GM18907 (cell line): ENCODE measurements around the gene DLG5.
A peak's percentile ranks its signal among the peaks of the same experiment; 100 is the strongest.

Source experiments
- ATAC-seq: cut with Tn5 transposase; IDR thresholded peaks from one replicate; pipeline ENCODE4 v1.9.1; 2021; ENCODE audit warnings: mild to moderate bottlenecking, moderate library complexity; ENCODE audit not compliant: unreplicated experiment

Gene DLG5

GRCh38 chr10:77892021-77892739, 34.4 kb downstream of the DLG5 start:
- no peak for ATAC-seq

- no peak for ATAC-seq
Measured at GRCh38 chr10:77890097-77890496, 36.5 kb downstream of the DLG5 start.

GRCh38 chr10:77889277-77889903, 37.2 kb downstream of the DLG5 start:
- no peak for ATAC-seq

- ATAC-seq: no peak
Measured at GRCh38 chr10:77888356-77888703, 38.2 kb downstream of the DLG5 start.

- no peak for ATAC-seq
Measured at GRCh38 chr10:77887631-77888355, 38.8 kb downstream of the DLG5 start.

GRCh38 chr10:77886795-77887355, 39.7 kb downstream of the DLG5 start:
- no peak for ATAC-seq

GRCh38 chr10:77884181-77884580, 42.4 kb downstream of the DLG5 start:
- no peak for ATAC-seq

- no peak for ATAC-seq
Measured at GRCh38 chr10:77881636-77882035, 44.9 kb downstream of the DLG5 start.

- ATAC-seq: no peak
Measured at GRCh38 chr10:77881222-77881621, 45.3 kb downstream of the DLG5 start.

GRCh38 chr10:77879710-77880109, 46.8 kb downstream of the DLG5 start:
- no peak for ATAC-seq

- no peak for ATAC-seq
Measured at GRCh38 chr10:77879065-77879464, 47.5 kb downstream of the DLG5 start.

- ATAC-seq: peak; percentile 54
Measured at GRCh38 chr10:77877441-77878344, 48.9 kb downstream of the DLG5 start.

- ATAC-seq: no peak
Measured at GRCh38 chr10:77875730-77876129, 50.8 kb downstream of the DLG5 start.

- no peak for ATAC-seq
Measured at GRCh38 chr10:77874872-77875271, 51.7 kb downstream of the DLG5 start.

GRCh38 chr10:77873536-77874380, 52.8 kb downstream of the DLG5 start:
- ATAC-seq: peak; percentile 94

GRCh38 chr10:77872947-77873535, 53.5 kb downstream of the DLG5 start:
- no peak for ATAC-seq

- ATAC-seq: no peak
Measured at GRCh38 chr10:77872151-77872946, 54.2 kb downstream of the DLG5 start.

GRCh38 chr10:77869626-77870420, 56.7 kb downstream of the DLG5 start:
- ATAC-seq: no peak
